ENCODE measurements around the gene OGFOD2. TPM values are rescaled to one million over a fixed set of nuclear protein-coding genes. Genes with fewer than 3 reads are reported as not detected.

The OGFOD2 gene
- polyA plus RNA-seq, 1 donor (not counting 4 experiments of a cell fraction or from before 2014, with no cell fraction given): 6.9 TPM

DNA sequence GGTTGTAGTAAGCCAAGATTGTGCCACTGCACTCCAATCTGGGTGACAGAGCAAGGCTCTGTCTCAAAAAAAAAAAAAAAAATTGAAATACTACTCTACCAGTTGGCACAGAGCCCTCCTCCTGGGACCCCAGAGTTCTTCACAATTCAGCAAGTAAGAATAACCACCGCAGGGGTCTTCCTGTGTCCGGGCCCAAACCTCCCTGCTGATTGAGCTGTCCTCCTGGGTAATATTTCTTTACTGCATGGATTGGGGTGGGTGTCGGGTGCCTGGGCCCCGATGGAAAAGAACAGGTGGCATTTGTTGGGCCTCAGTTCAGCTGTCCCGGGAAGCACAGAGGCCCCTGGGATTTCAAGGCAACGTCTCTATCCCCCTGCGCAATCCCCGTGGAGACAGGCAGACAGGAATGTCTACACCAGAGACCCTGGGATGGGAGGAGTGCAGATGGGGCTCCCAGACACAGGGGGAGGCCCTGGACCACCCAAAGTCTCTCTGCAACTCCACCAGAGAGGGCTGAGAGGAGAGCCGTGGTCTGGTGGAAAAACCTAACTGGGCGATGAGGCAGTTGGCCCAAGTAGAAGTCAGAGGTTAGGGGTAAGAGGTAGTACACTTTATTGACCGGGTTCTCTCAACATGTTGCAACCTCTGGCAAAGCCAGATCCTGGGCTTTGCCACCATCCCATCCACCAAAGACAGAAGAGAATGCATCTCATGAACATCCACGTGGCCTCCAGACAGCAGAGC is 46.5 kb upstream of the OGFOD2 start:
- Histone ChIP-seq H3K4me3 (ENCODE audit: control insufficient read depth in 2 of 3, extremely low read depth in 1 of 3, insufficient read depth in 2 of 3, low read depth in 1 of 3, low read length in 3 of 3) (no peak overlapping the region), H3K4me1 (ENCODE audit: control insufficient read depth, extremely low read depth, insufficient read depth, low read length) (no peaks in the 10 kb centered on the region), H4K20me1 (ENCODE audit: control insufficient read depth, extremely low read depth, insufficient read depth, low read length) (no peaks in the 10 kb centered on the region), H3K27me3 (ENCODE audit: control insufficient read depth, extremely low read depth, insufficient read depth, low read length) (no peaks in the 10 kb centered on the region), H2AFZ (ENCODE audit: control insufficient read depth, low read length) (no peak overlapping the region), H3K9ac (ENCODE audit: control insufficient read depth, extremely low read depth, insufficient read depth, low read length) (no peak overlapping the region), H3K27ac (ENCODE audit: control insufficient read depth, insufficient read depth, low read length) (no peak overlapping the region), H3K36me3 (ENCODE audit: control insufficient read depth in 2 of 2, extremely low read depth in 1 of 2, insufficient read depth in 2 of 2, low read length in 2 of 2) (no peaks in the 10 kb centered on the region), H3K79me2 (ENCODE audit: control insufficient read depth, insufficient read depth, low read length) (no peaks in the 10 kb centered on the region), H3K9me3 (ENCODE audit: control insufficient read depth, low read depth, low read length) (no peaks in the 10 kb centered on the region), H3K4me2 (ENCODE audit: control insufficient read depth, extremely low read depth, insufficient read depth, low read depth, low read length) (no peak overlapping the region), H3K9me1 (ENCODE audit: control insufficient read depth, extremely low read depth, insufficient read depth, low read length) (no peaks in the 10 kb centered on the region)
- DNase-seq (ENCODE audit: low read depth, low spot score) (no peak), FAIRE-seq (no peak)
- no peak for TF ChIP-seq EZH2 (IDR thresholded peaks at IDR 0.05; ENCODE audit: low read length)
- TF ChIP-seq, protein P1, sequence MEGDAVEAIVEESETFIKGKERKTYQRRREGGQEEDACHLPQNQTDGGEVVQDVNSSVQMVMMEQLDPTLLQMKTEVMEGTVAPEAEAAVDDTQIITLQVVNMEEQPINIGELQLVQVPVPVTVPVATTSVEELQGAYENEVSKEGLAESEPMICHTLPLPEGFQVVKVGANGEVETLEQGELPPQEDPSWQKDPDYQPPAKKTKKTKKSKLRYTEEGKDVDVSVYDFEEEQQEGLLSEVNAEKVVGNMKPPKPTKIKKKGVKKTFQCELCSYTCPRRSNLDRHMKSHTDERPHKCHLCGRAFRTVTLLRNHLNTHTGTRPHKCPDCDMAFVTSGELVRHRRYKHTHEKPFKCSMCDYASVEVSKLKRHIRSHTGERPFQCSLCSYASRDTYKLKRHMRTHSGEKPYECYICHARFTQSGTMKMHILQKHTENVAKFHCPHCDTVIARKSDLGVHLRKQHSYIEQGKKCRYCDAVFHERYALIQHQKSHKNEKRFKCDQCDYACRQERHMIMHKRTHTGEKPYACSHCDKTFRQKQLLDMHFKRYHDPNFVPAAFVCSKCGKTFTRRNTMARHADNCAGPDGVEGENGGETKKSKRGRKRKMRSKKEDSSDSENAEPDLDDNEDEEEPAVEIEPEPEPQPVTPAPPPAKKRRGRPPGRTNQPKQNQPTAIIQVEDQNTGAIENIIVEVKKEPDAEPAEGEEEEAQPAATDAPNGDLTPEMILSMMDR (optimal IDR thresholded peaks at IDR 0.05 in 1 of 3, IDR thresholded peaks at IDR 0.05 in 1 of 3, conservative IDR thresholded peaks at IDR 0.05 in 1 of 3; ENCODE audit: extremely low read depth in 1 of 3, insufficient read depth in 2 of 3, low read length in 3 of 3): no peak
- dilution Hi-C loops (cut with MboI; ENCODE audit: extremely low pct_ligation_motif_present, low sequenced_read_pairs): no loop called here

DNA sequence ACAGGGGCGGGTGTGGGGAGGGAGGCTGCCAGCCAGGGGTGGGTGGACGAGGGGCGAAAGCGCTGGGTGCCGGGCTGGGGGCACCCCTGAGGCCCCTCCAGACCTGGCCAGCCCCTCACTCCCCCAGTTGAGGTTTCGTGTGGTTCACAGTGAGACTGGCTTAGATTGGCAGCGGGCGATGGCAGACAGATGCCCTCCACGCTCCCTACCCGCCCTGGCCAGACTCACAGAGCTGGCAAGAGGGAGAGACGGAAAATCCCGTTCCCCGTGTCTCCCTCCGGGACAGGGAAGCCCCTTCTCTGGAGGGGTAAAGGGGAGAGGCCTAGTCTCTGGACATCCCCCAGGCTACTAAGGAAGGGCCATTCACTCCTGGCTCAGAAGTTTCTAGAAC is 45.9 kb upstream of the OGFOD2 start:
- H3K4me3 ChIP-seq (ENCODE audit: control insufficient read depth in 2 of 3, extremely low read depth in 1 of 3, insufficient read depth in 2 of 3, low read depth in 1 of 3, low read length in 3 of 3): no peak overlapping the region
- H3K27ac ChIP-seq (ENCODE audit: control insufficient read depth, insufficient read depth, low read length): no peak overlapping the region
- FAIRE-seq (no peak), DNase-seq (ENCODE audit: low read depth, low spot score) (no peak)
- TF ChIP-seq, protein P1 (optimal IDR thresholded peaks at IDR 0.05 in 1 of 3, IDR thresholded peaks at IDR 0.05 in 1 of 3, conservative IDR thresholded peaks at IDR 0.05 in 1 of 3; ENCODE audit: extremely low read depth in 1 of 3, insufficient read depth in 2 of 3, low read length in 3 of 3): no peak
- no peak for TF ChIP-seq EZH2 (IDR thresholded peaks at IDR 0.05; ENCODE audit: low read length)
- no peaks in the 10 kb centered on the region for H4K20me1 ChIP-seq (ENCODE audit: control insufficient read depth, extremely low read depth, insufficient read depth, low read length)
- no peaks in the 10 kb centered on the region for H3K36me3 ChIP-seq (ENCODE audit: control insufficient read depth in 2 of 2, extremely low read depth in 1 of 2, insufficient read depth in 2 of 2, low read length in 2 of 2)
- no peaks in the 10 kb centered on the region for H3K4me1 ChIP-seq (ENCODE audit: control insufficient read depth, extremely low read depth, insufficient read depth, low read length)
- no peaks in the 10 kb centered on the region for H3K27me3 ChIP-seq (ENCODE audit: control insufficient read depth, extremely low read depth, insufficient read depth, low read length)
- dilution Hi-C loops (cut with MboI; ENCODE audit: extremely low pct_ligation_motif_present, low sequenced_read_pairs): no loop called here
- no peaks in the 10 kb centered on the region for H3K9me1 ChIP-seq (ENCODE audit: control insufficient read depth, extremely low read depth, insufficient read depth, low read length)
- no peak overlapping the region for H2AFZ ChIP-seq (ENCODE audit: control insufficient read depth, low read length)
- H3K9ac ChIP-seq (ENCODE audit: control insufficient read depth, extremely low read depth, insufficient read depth, low read length): no peak overlapping the region
- H3K79me2 ChIP-seq (ENCODE audit: control insufficient read depth, insufficient read depth, low read length): no peaks in the 10 kb centered on the region
- H3K9me3 ChIP-seq (ENCODE audit: control insufficient read depth, low read depth, low read length): no peaks in the 10 kb centered on the region
- no peak overlapping the region for H3K4me2 ChIP-seq (ENCODE audit: control insufficient read depth, extremely low read depth, insufficient read depth, low read depth, low read length)
